C4-2B (cell line): ENCODE data around the gene NT5DC4.

Experiments
- CTCF ChIP-seq: fragments of 450-650 bp; conservative IDR thresholded peaks from 2 replicates; pipeline ENCODE4 v1.5.1; 2017; ENCODE audit warnings: mild to moderate bottlenecking
- ZFX ChIP-seq: fragments of 450-650 bp; IDR thresholded peaks from 2 replicates; pipeline ENCODE4 v1.6.1; 2017

GRCh38 chr2:112787294-112787693 is 66.5 kb downstream of the NT5DC4 start:
- no peak for TF ChIP-seq CTCF
- no peak for TF ChIP-seq ZFX
